Activated CD8-positive, alpha-beta T cell treated with anti-CD3 and anti-CD28 coated beads for 36 hours (primary cell): ENCODE results near the gene RAB22A. TPM values are rescaled to one million over a fixed set of nuclear protein-coding genes. Genes with fewer than 3 reads are reported as not detected.

Experiments
- ATAC-seq: fragments of 200-7000 bp; cut with Tn5 transposase; one replicate; pipeline ENCODE4 v1.10.0; 2021; ENCODE audit warnings: mild to moderate bottlenecking, moderate library complexity
- CTCF ChIA-PET: fragments of 350-600 bp; sonication (Branson Sonifier 250); formaldehyde crosslinking; loops from one replicate; lab custom pipeline; 2021; ENCODE audit warnings: antibody characterized with exemption; lab: Charles Lee
- POLR2A ChIA-PET: fragments of 350-600 bp; sonication (Branson Sonifier 250); formaldehyde crosslinking; loops from one replicate; lab custom pipeline; 2021; ENCODE audit warnings: antibody characterized with exemption; lab: Charles Lee
- DNase-seq: peaks from one replicate; pipeline ENCODE4 v3.0.0-alpha.2; 2020
- H3K27ac Mint-ChIP-seq: one replicate; pipeline ENCODE4 v1.8.0; 2021; ENCODE audit warnings: mild to moderate bottlenecking, mixed read lengths
- H3K27me3 Mint-ChIP-seq: one replicate; pipeline ENCODE4 v1.8.0; 2021; ENCODE audit warnings: mixed read lengths
- H3K36me3 Mint-ChIP-seq: one replicate; pipeline ENCODE4 v1.8.0; 2021; ENCODE audit warnings: low read depth, mixed read lengths
- H3K4me1 Mint-ChIP-seq: one replicate; pipeline ENCODE4 v1.8.0; 2021; ENCODE audit warnings: low read depth, mixed read lengths
- H3K4me3 Mint-ChIP-seq: one replicate; pipeline ENCODE4 v1.8.0; 2021; ENCODE audit warnings: mild to moderate bottlenecking, moderate library complexity, mixed read lengths
- H3K9me3 Mint-ChIP-seq: one replicate; pipeline ENCODE4 v1.8.0; 2021; ENCODE audit warnings: mixed read lengths
- intact Hi-C: fragments of 100-400 bp; cut with micrococcal nuclease; formaldehyde crosslinking; loops from one replicate; pipeline ENCODE4 v1.10.0; 2022
- total RNA-seq, 2 experiments: library from RNA; stranded (reverse); gene quantifications; one replicate each; pipeline ENCODE4 v1.2.3, GENCODE V29; 2021
- TF ChIP-seq, protein P1 (sequence below): fragments of 200-600 bp; IDR thresholded peaks from one replicate; pipeline ENCODE4 v1.8.0; 2022; ENCODE audit warnings: antibody characterized with exemption, mild to moderate bottlenecking

The RAB22A gene
- total RNA-seq, 2 experiments from 2014 or later = 8.3 to 9.0 TPM

DNA sequence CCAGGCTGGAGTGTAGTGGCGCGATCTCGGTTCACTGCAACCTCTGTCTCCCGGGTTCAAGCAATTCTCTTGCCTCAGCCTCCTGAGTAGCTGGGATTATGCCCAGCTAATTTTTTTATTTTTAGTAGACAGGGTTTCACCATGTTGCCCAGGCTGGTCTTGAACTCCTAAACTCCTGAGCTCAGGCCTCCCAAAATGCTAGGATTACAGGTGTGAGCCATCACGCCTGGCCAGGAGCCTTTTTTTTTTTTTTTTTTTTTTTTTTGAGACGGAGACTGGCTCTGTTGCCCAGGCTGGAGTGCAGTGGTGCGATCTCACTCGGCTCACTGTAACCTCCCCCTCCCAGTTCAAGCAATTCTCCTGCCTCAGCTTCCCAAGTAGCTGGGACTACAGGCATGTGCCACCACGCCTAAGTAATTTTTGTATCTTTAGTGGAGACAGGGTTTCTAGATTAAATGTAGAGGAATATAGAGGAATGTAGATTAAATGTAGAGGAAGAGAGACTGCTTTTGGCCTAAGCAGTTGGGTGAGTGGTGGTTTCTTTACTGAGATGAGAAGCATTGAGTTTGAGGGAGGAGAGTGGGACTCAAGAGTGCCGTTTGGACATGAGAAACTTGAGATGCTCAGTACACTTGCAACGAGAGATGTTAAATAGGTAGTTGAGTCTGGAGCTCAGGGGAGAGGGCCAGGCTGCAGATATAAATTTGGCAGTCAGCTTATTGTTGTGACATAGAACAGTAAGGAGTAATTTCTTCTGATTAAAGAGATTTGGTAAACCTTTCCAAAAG is 96.2 kb downstream of the RAB22A start:
- ATAC-seq (no peak), DNase-seq (no peak)
- Mint-ChIP-seq H3K36me3 (peaks cover 4% of the 10 kb centered on the region), H3K27me3 (no peaks in the 10 kb centered on the region), H3K4me3 (no peak overlapping the region), H3K9me3 (no peaks in the 10 kb centered on the region), H3K4me1 (peaks cover 37% of the 10 kb centered on the region), H3K27ac (no peak overlapping the region)
- POLR2A ChIA-PET = interaction anchor here (1.2 kb wide), 2 partner anchors 14 to 23 kb away, joined by 3 to 4 read pairs; no protein-coding TSS in a partner anchor
- CTCF ChIA-PET = interaction anchor here (1.3 to 1.8 kb wide), 2 partner anchors 11 to 18 kb away, joined by 3 to 4 read pairs; no protein-coding TSS in a partner anchor
- TF ChIP-seq, protein P1, sequence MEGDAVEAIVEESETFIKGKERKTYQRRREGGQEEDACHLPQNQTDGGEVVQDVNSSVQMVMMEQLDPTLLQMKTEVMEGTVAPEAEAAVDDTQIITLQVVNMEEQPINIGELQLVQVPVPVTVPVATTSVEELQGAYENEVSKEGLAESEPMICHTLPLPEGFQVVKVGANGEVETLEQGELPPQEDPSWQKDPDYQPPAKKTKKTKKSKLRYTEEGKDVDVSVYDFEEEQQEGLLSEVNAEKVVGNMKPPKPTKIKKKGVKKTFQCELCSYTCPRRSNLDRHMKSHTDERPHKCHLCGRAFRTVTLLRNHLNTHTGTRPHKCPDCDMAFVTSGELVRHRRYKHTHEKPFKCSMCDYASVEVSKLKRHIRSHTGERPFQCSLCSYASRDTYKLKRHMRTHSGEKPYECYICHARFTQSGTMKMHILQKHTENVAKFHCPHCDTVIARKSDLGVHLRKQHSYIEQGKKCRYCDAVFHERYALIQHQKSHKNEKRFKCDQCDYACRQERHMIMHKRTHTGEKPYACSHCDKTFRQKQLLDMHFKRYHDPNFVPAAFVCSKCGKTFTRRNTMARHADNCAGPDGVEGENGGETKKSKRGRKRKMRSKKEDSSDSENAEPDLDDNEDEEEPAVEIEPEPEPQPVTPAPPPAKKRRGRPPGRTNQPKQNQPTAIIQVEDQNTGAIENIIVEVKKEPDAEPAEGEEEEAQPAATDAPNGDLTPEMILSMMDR = no peak
- intact Hi-C loops = no loop called here

DNA sequence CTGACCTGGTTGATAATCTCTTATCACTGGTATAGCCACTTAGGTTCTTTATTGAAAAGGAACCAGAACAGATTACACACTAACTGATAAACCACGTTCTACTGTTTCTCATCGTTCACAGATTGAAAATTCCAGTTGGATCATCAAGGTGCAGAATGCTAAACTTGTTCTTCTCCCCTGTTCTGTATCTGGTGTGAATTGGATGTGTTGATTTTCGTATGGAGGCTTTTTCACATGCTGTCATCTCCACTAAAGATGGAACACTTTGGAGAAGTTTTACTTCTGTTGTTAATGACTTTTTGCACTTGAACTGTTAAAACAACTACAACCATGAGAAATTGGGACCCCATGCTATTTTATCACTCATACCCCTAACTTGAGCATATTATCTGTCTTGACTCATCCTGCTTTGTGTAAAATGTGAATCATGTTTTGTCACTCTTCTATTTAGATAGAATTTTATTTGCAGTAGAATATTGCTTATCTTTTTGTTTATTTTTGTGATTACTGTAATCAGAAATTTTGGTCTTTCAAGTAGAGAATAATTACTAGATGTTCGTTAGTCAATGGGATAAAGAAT is 97.0 kb downstream of the RAB22A start:
- Mint-ChIP-seq H3K9me3 (no peaks in the 10 kb centered on the region), H3K27me3 (no peaks in the 10 kb centered on the region), H3K27ac (peak overlapping the region; percentile 51), H3K4me1 (peaks cover 38% of the 10 kb centered on the region), H3K36me3 (peaks cover 4% of the 10 kb centered on the region), H3K4me3 (no peak overlapping the region)
- CTCF ChIA-PET = interaction anchor here (1.3 to 1.8 kb wide), 2 partner anchors 12 to 17 kb away, joined by 3 to 4 read pairs; no protein-coding TSS in a partner anchor
- ATAC-seq = no peak
- POLR2A ChIA-PET = no interaction called here
- TF ChIP-seq, protein P1 = no peak
- intact Hi-C loops = no loop called here
- no peak for DNase-seq

DNA sequence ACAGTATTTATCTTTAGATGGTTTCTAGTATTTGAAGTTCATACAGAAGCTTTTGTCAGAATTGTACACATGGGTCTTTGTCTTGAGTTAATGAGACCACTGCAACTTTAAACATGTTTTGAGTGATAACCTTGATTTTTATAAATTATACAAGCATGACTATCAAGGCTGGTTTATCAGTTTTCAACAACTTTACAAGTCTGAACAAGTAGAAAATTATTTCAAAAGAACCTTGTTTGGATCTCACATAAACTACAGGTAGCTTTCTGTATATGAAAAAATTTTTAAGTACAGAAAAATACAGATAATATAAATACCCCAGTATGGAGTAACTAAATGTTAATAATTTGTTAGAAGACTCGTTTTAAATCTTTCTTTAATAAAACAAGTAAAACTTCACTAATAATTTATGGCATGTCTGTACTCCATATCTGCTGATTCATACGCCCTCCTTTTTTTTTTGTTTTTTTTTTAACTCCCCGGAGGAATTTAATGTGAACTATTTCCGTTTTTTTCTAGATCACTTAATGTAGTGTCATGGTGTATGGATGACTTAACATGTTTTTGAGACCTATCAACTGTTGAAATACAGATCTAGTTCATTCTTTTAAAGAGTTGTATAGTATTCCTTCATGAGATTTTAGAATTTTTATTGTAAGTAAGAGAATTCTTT is 97.8 kb downstream of the RAB22A start:
- Mint-ChIP-seq H3K9me3 (no peaks in the 10 kb centered on the region), H3K4me3 (no peak overlapping the region), H3K4me1 (peaks cover 40% of the 10 kb centered on the region), H3K36me3 (peaks cover 4% of the 10 kb centered on the region), H3K27ac (peak overlapping the region; percentile 77), H3K27me3 (no peaks in the 10 kb centered on the region)
- TF ChIP-seq, protein P1 = no peak
- no peak for ATAC-seq
- ChIA-PET CTCF (interaction anchor here (1.4 to 1.6 kb wide), 2 partner anchors 40 to 173 kb away, joined by 3 to 7 read pairs; no protein-coding TSS in a partner anchor), POLR2A (no interaction called here)
- no peak for DNase-seq
- intact Hi-C loops = no loop called here

DNA sequence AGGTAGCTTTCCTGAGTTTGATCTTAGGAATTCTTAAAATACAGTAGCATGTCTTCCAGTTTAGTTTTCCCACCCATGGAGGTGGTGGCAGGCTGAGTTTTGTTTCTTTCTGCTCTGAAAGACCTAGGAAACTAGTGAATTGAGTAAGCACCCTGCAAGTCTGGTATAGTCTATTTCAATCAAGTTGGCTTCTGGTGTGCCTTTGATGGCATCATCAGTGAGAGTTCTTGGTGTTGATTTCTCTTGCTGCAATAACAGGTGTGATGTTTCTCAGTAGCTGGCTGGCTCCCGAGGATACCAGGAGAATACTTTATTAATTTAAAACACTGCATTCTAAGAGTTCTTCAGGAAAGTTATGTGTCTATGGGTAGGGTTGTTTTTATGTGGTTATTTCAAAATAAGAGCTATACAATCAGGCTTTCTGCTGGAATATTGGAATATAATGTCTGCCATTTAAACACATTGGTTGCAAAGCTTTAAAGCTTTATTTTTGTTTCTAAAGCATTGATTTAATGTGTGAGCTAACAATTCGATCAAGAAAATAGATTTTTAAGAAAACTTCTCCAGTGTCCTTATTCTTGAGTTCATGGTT is 98.5 kb downstream of the RAB22A start:
- TF ChIP-seq, protein P1 = no peak
- Mint-ChIP-seq H3K4me3 (peak overlapping the region; percentile 16), H3K4me1 (peaks cover 40% of the 10 kb centered on the region), H3K27me3 (no peaks in the 10 kb centered on the region), H3K9me3 (no peaks in the 10 kb centered on the region), H3K27ac (peak overlapping the region; percentile 87), H3K36me3 (peaks cover 6% of the 10 kb centered on the region)
- intact Hi-C loops = no loop called here
- DNase-seq (peak; percentile 43), ATAC-seq (peak; percentile 87)
- POLR2A ChIA-PET = interaction anchor here (0.8 kb wide), 1 partner anchor 19 kb away, joined by 4 read pairs; the partner anchor contains the start of gene VAPB
- CTCF ChIA-PET = interaction anchor here (1.4 to 1.6 kb wide), 2 partner anchors 39 to 174 kb away, joined by 3 to 7 read pairs; no protein-coding TSS in a partner anchor
